SK-N-MC (cell line): ENCODE measurements around the gene RTN4.

Experiments used
- EZH2 ChIP-seq: fragments of 200-600 bp; sonication (generic); IDR thresholded peaks from one replicate; pipeline ENCODE4 v1.6.1; 2017; ENCODE audit warnings: antibody characterized with exemption
- POLR2AphosphoS5 ChIP-seq: IDR thresholded peaks from 2 replicates; pipeline ENCODE4 v1.6.1; 2012; ENCODE audit warnings: mild to moderate bottlenecking, low read depth, low read length, borderline replicate concordance

DNA sequence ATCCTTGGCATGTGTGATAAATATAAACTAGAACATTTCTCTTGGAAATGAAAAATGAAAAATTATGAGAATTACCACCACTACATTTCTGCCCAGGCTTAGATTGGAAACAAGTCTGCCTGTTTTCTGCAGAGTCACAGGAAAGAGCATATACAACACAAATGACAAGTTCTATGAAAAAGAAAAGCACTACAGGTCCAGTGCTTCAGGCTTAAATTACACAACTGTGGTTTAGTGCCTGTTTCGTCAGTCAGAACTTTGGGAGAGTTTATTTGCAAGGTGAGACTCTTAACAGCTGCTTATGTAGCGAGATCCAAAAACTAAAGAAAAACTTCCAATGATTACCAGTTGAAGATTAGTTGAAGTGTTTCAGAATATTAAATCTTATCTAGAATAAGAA is 68.9 kb downstream of the RTN4 start:
- TF ChIP-seq POLR2AphosphoS5: no peak
- no peak for TF ChIP-seq EZH2
